Progenitor cell of endocrine pancreas (in vitro differentiated cells): ENCODE measurements around the gene DNAH5. TPM values are rescaled to one million over a fixed set of nuclear protein-coding genes. Genes with fewer than 3 reads are reported as not detected.

Experiments
- DNase-seq: peaks from one replicate; pipeline ENCODE4 v3.0.0; 2021; ENCODE audit warnings: low spot score; ENCODE audit not compliant: unreplicated experiment
- H3K27ac Mint-ChIP-seq: 2 replicates; pipeline ENCODE4 v1.8.0; 2021; ENCODE audit warnings: mild to moderate bottlenecking, moderate library complexity, mixed read lengths
- H3K27me3 Mint-ChIP-seq: 2 replicates; pipeline ENCODE4 v1.8.0; 2021; ENCODE audit warnings: mixed read lengths
- H3K36me3 Mint-ChIP-seq: 2 replicates; pipeline ENCODE4 v1.8.0; 2022; ENCODE audit warnings: mixed read lengths; ENCODE audit not compliant: insufficient read depth
- H3K4me1 Mint-ChIP-seq: 2 replicates; pipeline ENCODE4 v1.8.0; 2021; ENCODE audit warnings: low read depth, mixed read lengths
- H3K4me3 Mint-ChIP-seq: 2 replicates; pipeline ENCODE4 v1.8.0; 2021; ENCODE audit warnings: low read depth, mild to moderate bottlenecking, moderate library complexity, mixed read lengths
- H3K9me3 Mint-ChIP-seq: 2 replicates; pipeline ENCODE4 v1.8.0; 2021; ENCODE audit warnings: low read depth, mixed read lengths
- total RNA-seq: library from RNA; stranded (reverse); gene quantifications from 2 replicates; pipeline ENCODE4 v1.2.1, GENCODE V29; 2021
- TF ChIP-seq, protein P1 (sequence below): fragments of 200-600 bp; sonication (generic); IDR thresholded peaks from one replicate; pipeline ENCODE4 v1.5.0; 2021; ENCODE audit warnings: antibody characterized with exemption, mild to moderate bottlenecking; ENCODE audit not compliant: unreplicated experiment

DNAH5 gene
- total RNA-seq, 1 donor from 2014 or later = 1.4 TPM

DNA sequence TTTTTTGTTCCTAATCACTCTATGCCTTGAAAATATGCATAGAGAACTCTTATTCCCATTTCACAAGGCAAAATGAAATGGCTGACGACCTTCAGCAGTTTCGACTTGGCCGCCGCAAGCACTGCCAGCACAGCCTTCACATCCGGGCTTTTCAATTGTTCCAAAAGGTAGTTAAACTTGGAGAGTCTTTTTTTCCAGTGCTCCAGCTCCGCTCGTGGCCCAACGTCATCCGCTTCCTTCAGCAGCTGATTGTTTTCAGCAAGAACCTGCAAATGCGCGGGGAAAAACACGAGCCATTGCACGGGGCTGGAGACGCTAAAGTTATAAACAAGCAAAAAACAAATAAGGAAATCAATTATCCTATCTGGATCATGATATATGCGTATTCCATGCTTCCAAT, 25.4 kb downstream of the DNAH5 start:
- no peak overlapping the region for H3K4me3 Mint-ChIP-seq
- no peak for DNase-seq
- no peaks in the 10 kb centered on the region for H3K4me1 Mint-ChIP-seq
- H3K27ac Mint-ChIP-seq = no peak overlapping the region
- TF ChIP-seq, protein P1, sequence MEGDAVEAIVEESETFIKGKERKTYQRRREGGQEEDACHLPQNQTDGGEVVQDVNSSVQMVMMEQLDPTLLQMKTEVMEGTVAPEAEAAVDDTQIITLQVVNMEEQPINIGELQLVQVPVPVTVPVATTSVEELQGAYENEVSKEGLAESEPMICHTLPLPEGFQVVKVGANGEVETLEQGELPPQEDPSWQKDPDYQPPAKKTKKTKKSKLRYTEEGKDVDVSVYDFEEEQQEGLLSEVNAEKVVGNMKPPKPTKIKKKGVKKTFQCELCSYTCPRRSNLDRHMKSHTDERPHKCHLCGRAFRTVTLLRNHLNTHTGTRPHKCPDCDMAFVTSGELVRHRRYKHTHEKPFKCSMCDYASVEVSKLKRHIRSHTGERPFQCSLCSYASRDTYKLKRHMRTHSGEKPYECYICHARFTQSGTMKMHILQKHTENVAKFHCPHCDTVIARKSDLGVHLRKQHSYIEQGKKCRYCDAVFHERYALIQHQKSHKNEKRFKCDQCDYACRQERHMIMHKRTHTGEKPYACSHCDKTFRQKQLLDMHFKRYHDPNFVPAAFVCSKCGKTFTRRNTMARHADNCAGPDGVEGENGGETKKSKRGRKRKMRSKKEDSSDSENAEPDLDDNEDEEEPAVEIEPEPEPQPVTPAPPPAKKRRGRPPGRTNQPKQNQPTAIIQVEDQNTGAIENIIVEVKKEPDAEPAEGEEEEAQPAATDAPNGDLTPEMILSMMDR = no peak
- no peaks in the 10 kb centered on the region for H3K27me3 Mint-ChIP-seq
- no peaks in the 10 kb centered on the region for H3K9me3 Mint-ChIP-seq
- no peaks in the 10 kb centered on the region for H3K36me3 Mint-ChIP-seq

DNA sequence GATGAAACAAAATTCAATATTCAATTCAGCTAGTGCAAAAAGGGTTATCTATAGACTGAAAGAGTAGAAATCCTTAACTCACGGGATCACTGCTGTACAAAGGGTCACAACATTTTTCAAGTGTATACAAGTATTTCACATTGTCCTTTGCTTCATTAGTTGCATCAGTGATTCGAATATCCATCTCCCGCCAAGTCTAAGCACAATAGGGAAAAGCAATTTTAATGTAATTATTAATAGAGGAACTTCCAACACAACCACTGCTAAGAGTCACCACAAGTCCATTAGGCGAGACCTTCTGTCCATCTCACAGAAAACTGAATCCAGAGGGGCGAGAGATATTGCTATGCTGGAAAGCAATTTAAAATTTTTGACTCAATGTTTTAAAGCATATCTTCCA, 27.4 kb downstream of the DNAH5 start:
- TF ChIP-seq, protein P1 = no peak
- Mint-ChIP-seq H3K27me3 (no peaks in the 10 kb centered on the region), H3K27ac (no peak overlapping the region), H3K4me3 (no peak overlapping the region), H3K4me1 (no peaks in the 10 kb centered on the region), H3K36me3 (no peaks in the 10 kb centered on the region), H3K9me3 (no peaks in the 10 kb centered on the region)
- no peak for DNase-seq

DNA sequence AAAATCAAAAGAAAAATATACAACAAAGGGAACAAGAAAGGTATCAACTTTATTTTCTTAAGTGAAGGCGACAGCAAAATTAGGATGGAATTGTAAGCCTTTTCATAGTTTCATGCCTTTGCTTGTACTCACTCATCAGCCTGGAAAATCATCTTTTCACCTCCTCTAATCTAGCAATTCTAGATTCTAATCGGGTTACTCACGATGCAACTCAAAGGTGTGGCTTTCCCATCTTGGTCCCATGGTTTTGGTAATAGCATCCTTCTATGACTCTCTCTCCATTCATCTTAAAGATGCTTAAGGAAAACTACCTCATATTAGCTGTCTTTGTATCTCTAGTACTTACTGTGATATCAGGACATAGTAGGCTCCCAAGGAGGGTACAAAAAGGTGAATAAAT, 30.5 kb downstream of the DNAH5 start:
- Mint-ChIP-seq H3K36me3 (no peaks in the 10 kb centered on the region), H3K27ac (no peak overlapping the region), H3K4me3 (no peak overlapping the region), H3K4me1 (no peaks in the 10 kb centered on the region), H3K27me3 (no peaks in the 10 kb centered on the region), H3K9me3 (no peaks in the 10 kb centered on the region)
- DNase-seq = no peak
- TF ChIP-seq, protein P1 = no peak

DNA sequence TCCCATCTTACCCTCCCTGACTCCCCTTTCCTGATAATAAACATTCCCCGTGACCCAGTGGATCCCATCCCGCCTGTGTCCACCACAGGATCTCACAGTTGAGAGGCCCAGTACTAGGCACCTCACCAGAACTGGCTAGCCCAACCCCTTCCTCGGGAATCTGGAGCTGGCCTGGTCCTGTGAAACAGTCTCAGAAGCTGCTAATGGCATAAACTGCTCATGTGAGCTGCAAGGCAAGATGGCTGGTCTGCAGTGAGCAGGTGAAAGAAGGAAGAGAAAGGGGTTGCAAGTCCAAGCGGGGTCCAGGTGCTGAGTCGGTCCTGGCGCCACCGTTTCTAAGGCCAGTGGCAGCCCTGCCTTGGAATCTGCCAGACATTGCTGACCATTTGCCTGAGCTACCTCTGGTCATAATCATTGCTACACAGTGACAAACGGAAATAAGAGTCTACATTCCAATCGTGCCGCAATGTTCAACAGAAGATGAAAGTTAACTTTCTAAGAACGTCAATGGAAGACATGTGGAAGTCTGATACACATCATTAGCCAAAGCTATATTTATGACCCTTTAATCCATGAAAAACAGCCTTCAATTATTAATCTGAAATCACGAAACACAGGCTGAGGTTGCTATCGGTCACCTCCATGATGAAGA, 33.7 kb downstream of the DNAH5 start:
- Mint-ChIP-seq H3K9me3 (no peaks in the 10 kb centered on the region), H3K4me1 (no peaks in the 10 kb centered on the region), H3K36me3 (no peaks in the 10 kb centered on the region), H3K27me3 (no peaks in the 10 kb centered on the region), H3K27ac (no peak overlapping the region), H3K4me3 (no peak overlapping the region)
- TF ChIP-seq, protein P1 = no peak
- no peak for DNase-seq

DNA sequence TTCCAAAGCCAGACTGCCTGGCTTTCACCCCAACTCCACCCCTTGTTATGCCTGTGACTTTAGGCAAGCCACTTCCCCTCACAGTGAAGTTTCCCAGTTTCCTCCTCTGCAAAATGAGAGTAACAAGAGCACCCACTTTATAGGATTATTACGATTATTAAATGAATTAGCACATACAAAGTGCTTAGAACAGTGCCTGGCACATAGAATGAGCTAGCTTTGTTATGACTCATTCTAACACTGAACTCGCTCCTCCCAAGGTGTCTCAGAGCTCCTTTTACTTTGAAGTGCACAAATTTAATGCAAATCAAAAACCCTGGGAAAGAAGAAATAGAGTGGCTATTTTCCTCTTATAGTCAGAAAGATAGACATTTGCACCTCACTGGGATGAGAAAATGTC, 34.3 kb downstream of the DNAH5 start:
- Mint-ChIP-seq H3K36me3 (no peaks in the 10 kb centered on the region), H3K27ac (no peak overlapping the region), H3K4me3 (no peak overlapping the region), H3K27me3 (no peaks in the 10 kb centered on the region), H3K4me1 (no peaks in the 10 kb centered on the region), H3K9me3 (no peaks in the 10 kb centered on the region)
- DNase-seq = no peak
- TF ChIP-seq, protein P1 = no peak
